HL-60/S4 (cell line): Measurements from ENCODE around the gene CD68.
"Not testable (repeated sequence)": the region's sequence is repeated elsewhere in the genome, so short reads cannot be mapped to it uniquely, and the experiment has no call there.

Experiments
- in situ Hi-C: fragments of 300-500 bp; cut with MboI; formaldehyde crosslinking; loops from 2 replicates; pipeline ENCODE4 v1.14.3; 2022; ENCODE audit warnings: low sequenced_read_pairs

The CD68 gene

DNA sequence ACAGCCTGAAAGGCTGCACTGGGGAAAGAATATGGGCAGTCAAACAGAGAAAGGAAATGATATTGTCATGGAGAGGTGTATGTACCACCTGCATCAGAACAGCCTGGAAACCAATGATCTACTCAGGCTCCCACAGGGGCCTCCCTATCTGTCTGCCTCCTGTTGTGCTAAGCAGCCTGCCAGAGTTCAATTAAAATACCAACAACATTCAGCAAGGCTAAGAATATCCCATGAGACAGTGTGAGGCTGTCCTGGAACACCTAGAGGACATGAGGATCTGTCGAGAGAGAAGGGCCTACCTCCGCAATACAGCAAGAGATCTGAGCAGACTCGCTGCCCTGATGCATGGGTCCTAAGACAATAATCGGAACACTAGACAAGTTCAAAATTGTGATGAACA lies 26.8 kb downstream of the CD68 start:
- in situ Hi-C loops = no loop called here

DNA sequence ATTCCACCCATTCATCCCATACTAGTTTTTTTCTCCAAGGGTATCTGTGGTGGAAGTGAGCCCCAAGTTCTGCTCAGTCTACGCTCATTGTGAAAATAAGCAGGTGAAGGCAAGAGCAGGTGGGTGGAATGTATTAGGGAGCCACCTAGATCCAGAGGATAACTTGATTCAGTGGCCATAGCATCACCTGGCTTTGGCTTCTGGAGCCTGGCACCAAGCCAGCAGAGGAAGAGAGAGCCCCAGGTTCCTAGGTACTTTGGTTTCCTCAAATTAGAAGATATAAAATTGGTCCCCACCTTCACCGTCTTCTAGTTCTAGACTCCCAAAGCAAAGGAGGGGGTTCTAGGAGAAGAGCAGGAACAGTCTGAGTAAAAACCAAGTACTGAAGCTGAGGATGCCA lies 31.2 kb downstream of the CD68 start:
- in situ Hi-C loops = no loop called here

DNA sequence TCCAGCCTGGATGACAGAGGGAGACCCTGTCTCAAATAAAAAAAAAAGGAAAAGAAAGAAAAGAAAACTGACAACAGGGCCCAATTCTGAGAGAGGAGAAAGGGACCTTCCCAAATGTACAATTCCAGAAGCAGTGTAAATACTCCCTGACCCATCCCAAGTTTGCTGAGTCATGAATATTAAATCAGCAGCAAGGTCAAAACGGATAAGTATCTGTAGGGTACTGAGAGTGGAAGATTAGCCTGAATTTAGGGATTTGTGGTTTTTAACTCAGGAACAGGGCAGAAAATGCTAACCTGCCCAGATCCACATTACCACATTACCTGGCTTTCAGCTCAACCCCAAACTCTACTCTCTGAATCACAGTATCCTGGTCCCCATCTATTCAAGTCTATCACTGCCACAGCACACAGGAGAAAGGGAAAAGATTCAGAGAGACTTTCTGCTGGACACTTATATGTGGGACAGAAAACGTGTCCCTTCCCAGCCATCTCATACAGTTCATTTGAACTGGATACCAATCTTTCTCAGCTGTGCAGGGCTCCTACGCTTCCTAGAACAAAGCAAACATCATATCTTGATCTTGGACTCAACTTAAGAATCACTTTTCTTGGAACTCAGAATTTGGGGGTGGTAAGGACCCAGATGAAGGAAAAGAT lies 32.3 kb downstream of the CD68 start:
- in situ Hi-C loops = no loop called here

DNA sequence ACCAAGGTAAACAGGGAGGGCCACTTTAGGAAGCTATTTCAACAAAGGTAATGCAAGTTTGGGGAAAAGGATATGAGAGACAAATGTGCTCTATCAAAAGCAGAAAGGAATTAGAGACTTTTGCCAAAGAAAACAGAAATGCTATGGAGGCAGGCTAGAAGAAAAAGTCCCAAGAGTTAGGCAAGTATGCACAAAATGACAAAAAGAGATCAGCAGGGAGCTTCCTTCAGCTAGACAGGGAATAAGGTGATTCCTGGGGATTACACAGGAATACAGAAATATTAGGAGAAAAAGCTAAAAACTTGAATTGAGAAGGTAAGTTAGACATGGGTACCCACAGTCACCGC lies 32.8 kb downstream of the CD68 start:
- in situ Hi-C loops = no loop called here

DNA sequence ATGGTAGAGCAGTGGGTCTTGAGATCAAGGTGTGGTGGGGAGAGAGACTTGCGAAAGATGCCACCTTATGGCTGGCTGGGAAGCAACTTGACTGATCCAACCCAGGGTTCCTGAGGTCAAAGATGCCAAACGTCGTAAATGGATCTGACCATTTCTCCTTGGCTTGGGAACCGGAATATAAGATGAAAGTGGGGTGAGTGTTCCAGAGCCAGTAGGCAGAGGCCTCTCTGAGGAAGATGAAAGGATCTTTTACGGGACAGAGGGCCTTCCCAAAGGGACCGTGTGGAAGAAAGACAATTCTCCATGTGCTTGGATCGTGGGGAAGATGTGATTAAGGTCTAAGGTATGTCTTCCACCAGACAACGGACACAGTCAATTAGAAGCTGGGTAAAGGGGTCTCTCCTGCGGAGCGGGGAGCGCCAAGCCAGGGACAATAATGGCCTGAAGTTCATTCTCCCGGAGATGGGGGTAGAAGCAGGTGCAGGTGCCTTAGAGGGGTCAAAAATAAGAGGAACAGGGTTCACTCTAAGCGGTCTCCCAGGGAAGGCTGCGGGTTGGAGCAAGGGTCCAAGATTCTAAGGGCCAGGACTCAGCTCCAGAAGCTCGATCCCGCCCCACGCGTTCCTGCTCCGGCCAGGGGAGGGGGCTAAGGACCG lies 34.5 kb downstream of the CD68 start:
- in situ Hi-C loops = no loop called here

DNA sequence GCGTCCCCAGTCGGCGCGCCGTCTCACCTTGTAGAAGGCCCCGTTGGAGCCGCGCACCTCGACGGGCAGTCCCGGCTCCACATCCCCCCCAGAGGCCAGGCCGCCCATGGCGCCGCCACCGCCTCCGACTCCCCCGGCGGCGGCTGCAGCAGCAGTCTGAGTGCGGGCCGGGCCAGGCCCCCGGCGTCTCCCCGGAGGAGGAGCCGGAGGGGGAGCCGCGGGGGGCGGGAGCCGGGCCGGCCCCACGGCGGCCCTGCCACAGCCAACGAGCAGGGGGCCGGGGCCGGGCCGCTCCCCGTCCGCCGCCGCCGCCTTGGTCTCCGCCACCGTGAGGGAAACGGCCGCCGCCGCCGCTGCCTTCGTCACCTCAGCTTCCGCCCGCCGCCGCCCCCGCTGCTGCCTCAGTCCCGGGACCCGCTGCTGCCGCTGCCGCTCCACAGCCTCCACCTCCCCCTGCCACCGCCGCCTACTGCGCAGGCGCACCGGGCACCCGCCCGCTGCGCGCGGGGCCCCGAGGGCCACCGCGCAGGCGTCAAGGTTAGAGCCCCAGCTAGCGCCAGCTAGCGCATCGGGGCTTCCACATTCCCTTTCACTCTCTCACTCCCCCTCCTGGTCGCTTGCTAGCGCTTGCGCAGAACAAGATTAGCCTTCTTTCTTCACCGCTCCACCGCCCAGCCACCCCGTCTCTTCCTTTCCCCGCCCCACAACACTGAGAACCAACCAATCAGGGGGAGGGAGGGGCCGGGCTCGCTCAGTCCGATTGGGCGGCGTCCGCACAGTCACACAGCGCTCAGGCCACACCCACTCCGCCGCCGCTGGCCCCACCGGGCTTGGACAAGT lies 35.2 kb downstream of the CD68 start, which contains the start of gene FXR2:
Gene FXR2 (minus strand): TSS at position 473 of the 840 bp plus-strand sequence. CDS start 365 bp downstream, at position 108.
- in situ Hi-C loops = no loop called here

DNA sequence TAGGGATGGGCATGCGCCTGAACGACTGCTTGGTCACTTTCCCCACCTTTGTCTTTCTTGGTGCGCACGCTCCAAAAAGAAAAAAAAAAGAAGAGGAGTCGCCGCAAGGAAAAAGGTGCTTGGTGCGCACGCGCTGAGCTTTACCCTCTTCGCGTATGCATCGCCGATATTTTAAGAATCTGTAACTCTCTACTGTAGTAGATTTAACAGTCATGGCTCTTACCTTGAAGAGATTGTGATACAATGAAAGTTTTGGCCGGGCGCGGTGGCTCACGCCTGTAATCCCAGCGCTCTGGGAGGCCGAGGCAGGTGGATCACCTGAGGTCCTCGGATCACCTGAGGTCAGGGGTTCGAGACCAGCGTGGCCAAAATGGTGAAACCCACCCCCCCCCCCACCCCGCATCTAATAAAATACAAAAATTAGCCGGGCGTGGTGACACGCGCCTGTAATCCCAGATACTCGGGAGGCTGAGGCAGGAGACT lies 35.9 kb downstream of the CD68 start:
- in situ Hi-C loops = no loop called here

DNA sequence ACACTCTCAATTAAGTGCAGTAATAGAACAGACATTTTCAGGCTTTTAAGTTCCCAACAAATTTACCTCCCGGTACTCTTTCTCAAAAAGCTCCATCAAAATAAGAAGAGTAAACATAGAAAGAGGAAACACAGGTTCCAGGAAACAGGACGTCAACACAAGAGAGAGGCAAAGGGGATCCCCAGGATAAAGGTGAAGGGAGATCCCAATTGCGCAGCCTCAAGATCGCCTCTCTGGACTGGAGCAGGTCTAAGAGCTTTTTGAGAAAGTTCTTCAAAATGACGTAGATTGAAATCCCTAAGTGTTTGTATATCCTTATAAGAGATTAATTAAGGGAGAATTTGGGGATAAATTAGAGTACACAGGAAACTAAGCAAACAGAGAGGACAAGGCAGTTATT lies 39.2 kb downstream of the CD68 start:
- in situ Hi-C loops = no loop called here

DNA sequence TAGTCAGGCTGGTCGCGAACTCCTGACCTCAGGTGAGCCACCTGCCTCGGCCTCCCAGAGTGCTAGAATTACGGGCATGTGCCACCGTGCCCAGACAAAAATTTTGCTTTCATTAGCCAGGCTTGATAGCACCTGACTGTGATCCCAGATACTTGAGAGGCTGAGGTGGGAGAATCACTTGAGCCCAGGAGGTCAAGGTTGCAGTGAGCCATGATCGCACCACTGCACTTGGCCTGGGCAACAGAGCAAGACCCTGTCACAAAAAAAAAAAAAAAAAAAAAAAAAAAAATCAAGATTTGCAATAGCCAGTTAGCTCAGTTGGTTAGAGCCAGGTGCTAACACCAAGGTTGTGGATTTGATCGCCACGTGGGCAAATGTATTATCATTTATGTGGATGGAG lies 41.4 kb downstream of the CD68 start:
- in situ Hi-C loops = no loop called here

DNA sequence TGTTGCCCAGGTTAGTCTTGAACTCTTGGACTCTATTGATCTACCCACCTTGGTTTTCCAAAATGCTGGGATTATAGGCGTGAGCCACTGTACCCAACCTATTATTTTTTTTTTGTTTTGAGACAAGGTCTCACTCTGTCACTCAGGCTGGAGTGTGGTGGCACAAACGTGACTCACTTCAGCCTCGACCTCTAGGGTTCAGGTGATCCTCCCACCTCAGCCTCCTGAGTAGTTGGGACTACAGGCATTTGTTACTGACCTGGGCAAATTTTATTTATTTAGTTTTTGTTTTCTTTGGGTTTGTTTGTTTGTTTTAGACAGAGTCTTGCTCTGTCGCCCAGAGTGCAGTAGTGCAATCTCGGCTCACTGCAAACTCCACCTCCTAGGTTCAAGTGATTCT lies 44.2 kb downstream of the CD68 start:
- in situ Hi-C loops = no loop called here

DNA sequence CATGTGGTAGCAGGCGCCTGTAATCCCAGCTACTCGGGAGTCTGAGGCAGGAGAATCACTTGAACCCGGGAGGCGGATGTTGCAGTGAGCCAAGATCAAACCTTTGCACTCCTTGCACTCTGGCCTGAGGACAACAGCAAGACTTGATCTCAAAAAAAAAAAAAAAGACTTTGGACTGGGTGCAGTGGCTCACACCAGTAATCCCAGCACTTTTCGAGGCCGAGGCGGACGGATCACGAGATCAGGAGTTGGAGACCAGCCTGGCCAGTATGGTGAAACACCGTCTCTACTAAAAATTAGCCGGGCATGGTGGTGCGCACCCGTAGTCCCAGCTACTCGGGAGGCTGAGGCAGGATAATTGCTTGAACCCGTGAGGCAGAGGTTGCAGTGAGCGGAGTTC lies 46.3 kb downstream of the CD68 start:
- in situ Hi-C loops = not testable (repeated sequence)

DNA sequence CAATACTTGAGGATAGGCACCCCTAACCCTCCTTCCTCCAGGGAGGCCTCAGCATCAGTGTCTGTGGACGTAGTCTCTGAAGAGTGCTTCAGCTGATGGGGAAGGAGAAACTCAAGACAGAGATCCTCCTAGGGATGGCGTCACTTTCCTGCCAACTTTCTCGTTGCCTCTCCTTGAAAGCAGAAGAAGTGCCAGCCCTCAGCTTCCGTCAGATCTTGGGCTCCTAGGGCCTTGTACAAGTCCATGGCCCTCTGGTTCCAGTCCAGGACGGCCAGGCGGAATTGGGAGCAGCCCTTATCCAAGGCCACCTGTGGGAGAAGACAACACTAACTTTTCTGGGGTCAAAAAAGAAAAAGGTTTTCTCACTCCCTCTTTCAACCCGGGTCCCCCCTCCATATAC lies 46.9 kb downstream of the CD68 start:
- in situ Hi-C loops = no loop called here

DNA sequence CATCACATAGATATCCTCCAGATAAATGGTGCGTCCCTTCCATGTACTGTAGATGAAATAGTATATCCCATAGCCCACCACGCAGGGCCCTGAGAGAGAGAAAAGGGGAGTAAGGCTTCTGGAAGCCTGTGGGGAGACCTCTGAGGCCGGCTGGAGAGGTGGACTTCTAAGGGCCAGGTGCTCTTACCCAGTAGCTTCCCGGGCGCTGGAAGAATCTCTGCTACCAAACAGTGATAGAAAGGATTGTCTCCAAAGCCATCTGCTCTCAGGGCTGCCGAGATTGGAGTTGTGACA lies 47.5 kb downstream of the CD68 start:
- in situ Hi-C loops = no loop called here

DNA sequence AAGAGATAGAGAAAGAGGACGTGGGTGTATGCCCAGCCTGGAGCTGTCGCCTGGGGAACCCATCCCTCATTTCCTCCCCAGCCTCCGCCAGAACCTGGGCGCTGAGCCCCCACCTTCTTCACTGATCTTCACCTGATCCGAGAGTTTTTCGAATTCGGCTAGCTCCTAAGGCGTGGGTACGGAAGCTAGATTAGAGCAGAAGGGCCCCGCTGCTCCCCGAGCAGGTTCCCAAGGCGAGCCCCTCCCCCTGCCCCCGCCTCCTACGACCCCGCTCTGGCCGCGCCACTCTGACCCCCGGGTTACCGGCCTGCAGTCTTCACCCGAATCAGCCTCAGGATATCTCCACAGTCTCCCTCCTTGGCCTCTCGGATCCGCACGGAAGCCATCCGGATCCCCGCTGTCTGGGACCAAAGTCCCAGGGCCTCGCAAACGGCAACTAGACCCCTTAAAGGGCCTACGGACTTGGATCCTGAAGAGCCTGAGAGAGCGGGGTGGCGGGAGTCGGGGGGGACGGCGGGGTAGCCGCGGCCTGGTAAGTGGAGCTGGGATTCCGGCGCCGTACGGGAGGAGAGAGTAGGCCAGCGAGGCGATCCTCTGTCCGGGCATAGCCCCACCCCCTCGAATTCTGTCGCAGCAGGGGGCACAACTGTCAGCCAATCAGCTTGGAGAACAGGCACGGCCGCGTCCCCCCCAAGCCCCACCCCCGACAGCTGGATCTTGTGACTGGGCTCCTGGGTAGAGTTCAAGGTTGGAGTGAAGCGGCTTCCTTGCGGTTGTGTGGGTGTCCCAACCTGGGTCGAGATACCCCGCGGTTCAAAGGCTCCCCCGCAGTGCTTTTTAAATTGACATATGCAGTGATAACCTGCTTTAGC lies 48.0 kb downstream of the CD68 start, which contains the start of gene SAT2:
Gene SAT2 (minus strand): TSS at position 572 of the 872 bp plus-strand sequence. CDS start 186 bp downstream, at position 386.
- in situ Hi-C loops = no loop called here

DNA sequence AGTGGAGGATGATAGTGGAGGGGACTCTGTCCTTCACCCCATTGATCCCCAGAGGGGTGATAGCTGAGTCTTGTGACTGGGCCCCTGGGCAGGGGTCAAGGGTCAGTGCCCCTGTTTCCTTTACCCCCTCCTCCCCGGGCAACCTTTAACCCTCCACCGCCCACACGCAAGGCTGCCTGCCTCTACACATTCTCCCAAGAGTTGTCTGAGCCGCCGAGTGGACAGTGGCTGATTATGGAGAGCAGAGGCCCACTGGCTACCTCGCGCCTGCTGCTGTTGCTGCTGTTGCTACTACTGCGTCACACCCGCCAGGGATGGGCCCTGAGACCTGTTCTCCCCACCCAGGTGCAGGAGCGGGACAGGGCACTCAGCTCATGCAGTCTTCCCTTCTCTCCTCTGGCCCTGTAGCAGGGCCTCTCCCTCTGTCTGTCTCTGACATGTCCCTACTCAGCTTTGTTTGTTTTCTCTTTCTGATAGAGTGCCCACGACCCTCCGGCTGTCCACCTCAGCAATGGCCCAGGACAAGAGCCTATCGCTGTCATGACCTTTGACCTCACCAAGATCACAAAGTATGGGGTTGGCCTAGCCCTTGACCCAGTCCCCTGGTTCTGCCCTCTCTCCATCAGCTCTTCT lies 50.6 kb downstream of the CD68 start, which contains the start of gene SHBG:
Gene SHBG (plus strand): TSS at position 197 of the 633 bp plus-strand sequence. CDS start 38 bp downstream, at position 235.
- in situ Hi-C loops = no loop called here
